GM18502 (cell line): ENCODE measurements around the gene CASP10.
A peak's percentile ranks its signal among the peaks of the same experiment; 100 is the strongest.

Source experiments
- ATAC-seq: cut with Tn5 transposase; IDR thresholded peaks from one replicate; pipeline ENCODE4 v1.9.1; 2021; ENCODE audit warnings: mild to moderate bottlenecking; ENCODE audit not compliant: unreplicated experiment, poor library complexity

CASP10 gene

DNA sequence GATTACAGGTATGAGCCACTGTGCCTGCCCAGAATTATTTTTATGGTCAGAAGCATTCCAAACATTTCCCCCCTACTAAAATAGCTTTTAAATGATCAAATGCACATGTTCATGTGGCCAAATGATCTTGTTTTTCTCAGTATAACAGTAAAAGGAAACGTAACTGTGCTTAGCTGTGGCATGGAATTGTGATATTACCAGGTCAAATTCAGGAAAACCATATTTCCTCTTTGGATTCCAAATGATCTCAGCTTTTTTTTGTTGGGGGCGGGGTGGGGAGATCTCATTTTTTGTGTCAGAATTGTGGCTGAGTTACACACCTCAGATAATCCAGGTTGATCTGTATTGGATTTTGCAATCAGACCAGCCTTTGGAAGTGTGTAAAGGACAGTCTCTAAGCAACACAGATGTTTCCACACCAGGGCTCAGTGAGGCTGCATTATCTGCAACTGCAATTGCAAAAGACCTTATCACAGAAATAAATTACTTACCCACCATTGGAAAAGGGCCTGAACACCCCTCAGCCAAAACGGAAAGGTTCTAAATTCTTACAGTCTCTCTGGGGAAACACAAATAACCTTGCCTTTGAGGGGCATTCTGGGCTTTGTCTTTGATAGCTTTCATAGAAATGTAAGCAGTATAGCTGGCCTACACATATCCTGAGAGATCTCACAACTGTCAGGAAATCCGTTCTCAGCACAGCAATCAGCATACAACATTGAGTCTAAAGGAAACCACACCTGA is 8.4 kb downstream of the CASP10 start:
- peak; percentile 51 for ATAC-seq

DNA sequence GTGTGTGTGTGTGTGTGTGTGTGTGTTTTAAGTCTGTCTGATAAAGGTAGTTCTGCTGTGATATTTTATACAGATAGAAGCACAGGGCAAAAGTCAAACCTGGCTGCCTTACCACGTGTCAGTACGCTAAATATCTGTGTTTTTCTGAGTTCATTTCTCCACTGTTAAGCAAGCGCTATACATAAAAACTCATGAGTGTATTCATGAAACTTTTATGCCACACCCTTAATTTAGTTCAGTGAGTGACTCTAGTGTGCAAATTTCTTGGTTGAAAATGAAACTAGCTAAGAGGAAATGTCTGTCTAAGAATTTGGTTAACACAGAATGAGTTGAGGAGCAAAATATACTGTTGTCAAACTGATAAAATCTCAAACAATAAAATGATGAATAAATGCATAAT is 11.2 kb downstream of the CASP10 start:
- peak; percentile 95 for ATAC-seq

DNA sequence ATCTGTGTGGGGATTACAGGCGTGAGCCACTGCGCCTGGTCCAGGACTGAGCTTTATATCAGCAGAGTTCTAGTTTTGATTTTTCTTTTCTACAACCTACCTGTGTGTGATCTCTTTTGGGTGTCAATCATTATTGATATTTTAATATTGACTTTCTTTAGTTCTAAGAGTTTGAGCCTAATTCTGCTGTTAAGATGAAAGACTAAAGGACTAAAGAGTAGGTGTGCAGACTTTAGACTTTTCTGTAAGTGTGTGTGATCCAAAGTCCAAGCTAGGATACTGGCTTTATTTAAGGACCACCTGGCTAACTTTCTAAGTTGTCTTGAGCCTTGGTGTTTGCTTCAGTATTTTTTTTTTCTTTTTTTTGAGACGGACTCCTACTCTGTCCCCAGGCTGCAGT is 12.4 kb downstream of the CASP10 start:
- ATAC-seq: no peak

DNA sequence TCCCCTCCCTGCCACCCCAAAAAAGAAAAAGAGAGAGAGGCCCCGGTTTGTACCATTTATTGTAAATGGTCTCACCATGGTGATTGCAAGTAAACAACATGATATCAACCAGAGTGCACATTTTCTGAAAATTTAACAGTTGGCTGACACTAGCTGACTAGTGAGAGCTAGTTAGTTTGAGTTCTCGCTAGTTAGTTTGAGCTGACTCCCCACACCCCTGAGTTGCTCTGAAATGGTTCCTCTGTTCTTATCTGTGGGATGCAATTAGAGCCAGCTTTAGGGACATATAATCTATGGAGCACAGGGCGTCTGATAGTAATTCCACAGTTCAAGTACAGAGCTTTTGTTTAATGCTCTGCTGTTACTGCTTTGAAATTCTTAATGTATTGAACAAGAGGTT is 13.1 kb downstream of the CASP10 start:
- no peak for ATAC-seq

DNA sequence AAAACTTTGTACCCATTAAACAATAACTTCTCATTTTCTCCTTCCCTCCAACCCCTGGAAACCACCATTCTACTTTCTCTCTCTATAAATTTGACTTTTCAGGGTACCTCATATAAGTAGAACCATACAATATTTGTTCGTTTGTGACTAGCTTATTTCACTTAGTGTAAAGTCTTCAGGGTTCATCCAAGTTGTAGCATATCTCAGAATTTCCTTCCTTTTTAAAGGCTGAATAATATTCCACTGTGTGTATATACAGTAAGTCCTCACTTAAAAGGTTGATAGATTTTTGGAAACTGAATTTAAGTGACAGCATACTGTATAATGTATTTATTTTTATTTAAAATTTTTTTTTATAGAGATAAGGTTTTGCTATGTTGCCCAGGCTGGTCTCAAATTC is 13.9 kb downstream of the CASP10 start:
- ATAC-seq: no peak

DNA sequence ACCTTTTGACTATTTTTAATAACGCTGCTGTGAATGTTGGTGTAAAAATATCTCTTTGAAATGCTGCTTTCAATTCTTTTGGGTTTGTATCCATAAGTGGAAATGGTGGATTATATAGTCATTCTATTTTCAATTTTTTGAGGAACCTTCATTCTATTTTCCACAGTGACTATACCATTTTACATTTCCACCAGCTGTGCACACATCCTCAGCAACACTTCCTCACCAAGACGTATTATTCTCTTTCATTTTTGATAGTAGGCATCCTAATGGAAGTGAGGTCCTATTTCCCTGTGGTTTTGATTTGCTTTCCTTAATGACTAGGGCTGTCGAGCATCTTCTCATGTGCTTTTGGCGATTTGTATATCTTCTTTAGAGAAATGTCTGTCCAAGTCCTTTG is 14.8 kb downstream of the CASP10 start:
- ATAC-seq: no peak

DNA sequence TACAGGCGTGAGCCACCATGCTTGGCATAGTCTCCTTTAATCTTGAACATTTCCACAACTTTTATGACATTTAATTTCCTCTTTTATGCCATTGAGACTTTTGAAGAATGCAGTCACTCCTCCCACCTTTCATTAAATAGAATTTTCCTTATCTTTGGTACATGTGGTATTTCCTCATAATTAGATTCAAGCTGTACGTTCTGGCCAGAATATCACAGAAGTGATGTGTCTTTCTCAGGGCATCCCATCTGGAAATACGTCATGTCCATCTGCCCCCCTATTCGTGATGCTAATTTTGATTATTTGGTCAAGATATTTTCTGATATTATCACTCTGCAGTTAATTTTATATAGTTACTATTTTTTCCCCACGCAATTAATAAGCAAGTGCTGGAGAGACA is 16.9 kb downstream of the CASP10 start:
- ATAC-seq: no peak

DNA sequence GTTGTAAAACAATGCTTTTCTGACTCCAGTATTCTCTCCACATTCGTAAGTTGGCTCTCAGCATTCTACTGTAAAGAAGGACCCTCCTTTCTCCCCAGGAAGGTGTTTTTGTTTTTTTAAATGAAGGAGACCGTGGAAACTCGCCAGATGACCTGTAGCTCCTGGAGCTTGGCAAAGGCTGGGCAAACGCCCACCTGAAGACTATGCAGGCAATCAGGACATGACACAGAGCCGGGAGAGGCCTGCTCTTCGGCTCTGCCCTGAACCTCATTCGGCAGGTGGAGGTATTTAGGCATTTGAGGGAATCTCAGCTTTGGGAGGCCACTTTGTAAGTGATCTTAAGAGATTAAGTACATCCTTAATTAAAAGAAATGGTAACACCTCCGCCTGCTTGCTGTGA is 17.4 kb downstream of the CASP10 start:
- ATAC-seq: no peak

DNA sequence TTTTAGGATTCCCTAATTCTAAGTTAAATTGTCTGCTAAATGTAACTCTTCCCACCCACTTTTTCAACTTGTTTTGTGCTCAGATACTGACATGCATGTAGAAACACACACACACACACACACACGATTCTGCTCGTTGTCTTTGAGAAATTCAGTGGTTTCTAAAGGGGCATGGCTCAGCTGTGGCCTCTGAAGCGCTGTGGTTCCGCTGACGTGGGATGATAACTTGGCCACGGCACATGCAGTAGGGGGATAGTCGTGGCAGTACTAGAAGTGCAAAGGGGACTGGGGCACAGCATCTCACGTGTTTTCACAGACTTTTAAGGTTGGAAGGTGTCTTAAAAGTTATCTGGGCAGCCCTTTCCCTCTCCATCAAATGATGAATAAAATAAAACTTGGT is 18.4 kb downstream of the CASP10 start:
- ATAC-seq: no peak

DNA sequence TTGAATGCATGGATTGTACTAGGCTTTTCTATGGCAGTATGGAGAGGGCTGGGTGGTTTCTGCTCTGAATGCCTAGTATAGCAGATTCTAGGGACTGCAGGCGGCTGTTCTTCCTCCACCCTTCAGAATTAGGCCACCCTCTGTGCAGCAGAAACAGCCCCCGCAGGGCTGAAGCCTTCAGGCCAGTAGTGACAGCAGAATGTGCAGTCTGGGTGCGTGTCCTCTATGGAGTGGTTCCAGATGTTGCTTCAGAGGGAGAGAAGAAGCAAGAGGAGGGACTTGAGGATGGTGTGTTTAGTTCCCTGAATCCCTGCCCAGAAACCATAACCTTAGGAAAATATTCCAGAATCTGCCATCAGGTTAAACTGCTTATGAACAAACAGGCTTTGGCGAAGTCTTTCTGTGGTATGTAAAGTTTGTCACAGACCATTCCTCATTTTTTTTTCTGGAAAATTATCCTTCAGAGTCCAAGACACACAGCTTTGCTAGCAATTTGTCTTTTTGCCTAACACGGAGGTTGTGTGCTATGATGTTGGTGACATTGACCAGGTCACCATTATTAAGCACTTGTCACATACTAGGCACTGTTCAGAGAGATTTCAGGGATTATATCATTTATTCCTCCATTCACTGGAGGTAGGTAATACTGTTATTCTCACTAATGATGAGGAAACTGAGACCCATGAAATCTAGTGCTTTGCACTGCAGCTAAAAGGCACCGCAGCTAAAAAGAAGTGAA is 21.1 kb downstream of the CASP10 start:
- no peak for ATAC-seq

DNA sequence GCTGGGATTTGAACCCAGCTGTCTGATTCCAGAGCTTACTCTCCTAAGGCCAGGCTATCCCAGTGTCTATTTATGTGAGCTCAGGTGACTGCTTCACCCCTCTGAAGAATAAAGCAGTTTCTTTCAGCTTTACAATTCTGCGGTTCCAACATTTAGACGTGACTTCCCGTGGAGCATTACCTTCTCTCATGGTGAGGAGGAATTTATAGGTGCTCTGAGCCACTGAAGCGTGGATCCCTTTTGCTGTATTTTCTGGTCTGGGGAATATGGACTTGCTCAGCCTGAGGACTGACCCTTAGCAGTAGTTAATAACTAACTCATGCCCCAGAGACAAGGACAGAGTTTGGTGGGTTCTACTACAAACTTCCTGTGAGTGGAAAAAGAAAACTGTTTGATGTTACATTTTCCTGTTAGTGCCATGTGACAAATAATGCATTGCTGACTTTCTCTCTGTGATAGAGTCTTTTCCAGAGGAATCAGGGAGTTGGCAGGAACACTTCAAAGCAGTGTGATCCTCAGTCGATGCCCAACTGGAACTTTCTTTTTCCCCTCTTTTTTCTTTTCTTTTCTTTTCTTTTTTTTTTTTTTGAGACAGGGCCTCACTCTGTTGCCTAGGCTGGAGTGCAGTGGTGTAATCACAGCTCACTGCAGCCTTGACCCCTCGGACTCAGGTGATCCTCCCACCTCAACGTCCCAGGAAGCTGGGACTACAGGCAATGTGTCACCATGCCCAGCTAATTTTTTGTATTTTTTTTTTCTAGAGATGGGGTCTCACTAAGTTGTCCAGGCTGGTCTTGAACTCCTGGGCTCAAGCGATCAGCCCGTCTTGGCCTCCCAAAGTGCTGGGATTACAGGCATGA is 21.9 kb downstream of the CASP10 start:
- no peak for ATAC-seq

DNA sequence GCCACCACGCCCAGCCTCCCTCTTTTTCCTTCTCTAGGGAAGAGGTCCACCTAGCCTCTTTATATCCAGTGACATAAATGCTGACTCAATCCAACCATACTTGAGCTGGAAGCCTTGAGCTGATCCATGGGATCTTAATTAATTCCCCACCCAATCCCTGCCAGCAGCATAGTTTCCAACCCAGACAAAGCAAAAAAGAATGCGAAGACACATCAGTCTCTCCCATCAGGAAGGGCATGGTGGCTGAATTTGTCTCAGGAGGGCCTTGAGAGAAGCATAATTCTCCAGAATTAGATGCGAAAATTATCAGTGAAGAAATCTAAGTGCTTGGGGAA is 22.5 kb downstream of the CASP10 start:
- no peak for ATAC-seq

DNA sequence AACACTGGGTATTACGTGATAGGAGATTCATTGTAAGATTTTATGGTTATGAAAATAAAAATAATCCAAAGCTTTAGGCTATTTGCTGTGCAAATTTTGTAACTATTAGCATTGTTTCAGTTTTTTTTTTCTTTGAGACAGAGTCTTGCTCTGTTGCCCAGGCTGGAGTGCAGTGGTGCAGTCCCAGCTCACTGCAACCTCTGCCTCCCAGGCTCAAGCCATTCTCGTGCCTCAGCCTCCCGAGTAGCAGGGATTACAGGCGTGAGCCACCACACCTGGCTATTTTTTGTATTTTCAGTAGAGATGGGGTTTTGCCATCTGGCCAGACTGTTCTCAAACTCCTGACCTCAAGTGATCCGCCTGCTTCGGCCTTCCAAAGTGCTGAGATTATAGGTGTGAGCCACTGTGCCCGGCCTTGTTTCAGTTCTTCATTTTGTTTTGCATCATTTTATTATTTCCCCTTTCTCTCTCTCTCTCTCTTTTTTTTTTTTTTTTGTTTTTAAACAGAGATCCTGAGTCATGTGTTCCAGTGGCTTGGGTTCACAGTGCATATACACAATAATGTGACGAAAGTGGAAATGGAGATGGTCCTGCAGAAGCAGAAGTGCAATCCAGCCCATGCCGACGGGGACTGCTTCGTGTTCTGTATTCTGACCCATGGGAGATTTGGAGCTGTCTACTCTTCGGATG is 25.8 kb downstream of the CASP10 start:
- peak; percentile 79 for ATAC-seq

DNA sequence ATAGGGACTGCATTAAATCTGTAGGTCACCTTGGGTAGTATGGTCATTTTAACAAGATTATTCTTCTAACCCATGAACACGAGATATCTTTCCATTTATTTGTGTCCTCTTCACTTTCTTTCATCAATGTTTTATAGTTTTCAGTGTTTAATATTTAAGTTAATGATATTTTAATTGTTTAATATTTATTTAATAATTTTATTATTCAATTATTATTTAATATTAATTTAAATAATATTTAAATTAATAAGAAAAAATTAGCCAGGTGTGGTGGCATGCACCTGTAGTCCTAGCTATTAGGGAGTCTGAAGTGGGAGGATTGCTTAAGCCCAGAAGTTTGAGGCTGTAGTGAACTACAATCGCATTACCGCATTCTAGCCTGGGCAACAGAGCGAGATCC is 33.0 kb downstream of the CASP10 start:
- no peak for ATAC-seq

DNA sequence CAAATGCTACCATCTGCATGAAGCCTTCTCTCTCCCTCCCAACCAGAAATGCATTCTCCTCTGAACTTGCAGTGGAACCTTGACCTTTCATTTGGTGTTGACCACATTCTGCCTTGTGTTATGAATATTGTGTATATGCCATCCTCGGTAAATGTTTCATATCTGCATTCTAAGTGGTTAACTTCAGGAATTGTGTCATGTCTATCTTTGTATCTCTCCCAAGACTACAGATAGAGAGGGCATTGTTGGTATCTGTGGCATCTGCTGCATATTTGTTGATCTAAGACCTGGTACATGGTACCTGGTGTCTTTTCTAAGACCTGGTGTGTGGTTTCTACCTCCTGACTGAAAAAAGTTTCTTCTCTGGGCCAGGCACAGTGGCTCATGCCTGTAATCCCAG is 34.0 kb downstream of the CASP10 start:
- ATAC-seq: no peak

DNA sequence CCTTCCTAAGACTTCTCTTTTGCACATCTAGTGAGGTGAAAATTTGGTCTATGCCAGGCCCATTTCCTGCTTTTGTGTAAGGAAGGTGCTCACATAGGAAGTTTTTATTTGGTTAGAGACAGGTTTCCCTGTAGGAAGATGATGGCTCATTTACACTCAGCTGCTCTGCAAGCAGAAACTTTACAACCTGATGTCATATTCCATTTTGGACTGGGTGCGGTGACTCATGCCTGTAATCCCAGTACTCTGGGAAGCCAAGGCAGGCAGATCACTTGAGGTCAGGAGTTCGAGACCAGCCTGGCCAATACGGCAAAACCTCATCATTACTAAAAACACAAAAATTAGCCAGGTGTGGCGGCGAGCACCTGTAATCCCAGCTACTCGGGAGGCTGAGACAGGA is 35.8 kb downstream of the CASP10 start:
- no peak for ATAC-seq

DNA sequence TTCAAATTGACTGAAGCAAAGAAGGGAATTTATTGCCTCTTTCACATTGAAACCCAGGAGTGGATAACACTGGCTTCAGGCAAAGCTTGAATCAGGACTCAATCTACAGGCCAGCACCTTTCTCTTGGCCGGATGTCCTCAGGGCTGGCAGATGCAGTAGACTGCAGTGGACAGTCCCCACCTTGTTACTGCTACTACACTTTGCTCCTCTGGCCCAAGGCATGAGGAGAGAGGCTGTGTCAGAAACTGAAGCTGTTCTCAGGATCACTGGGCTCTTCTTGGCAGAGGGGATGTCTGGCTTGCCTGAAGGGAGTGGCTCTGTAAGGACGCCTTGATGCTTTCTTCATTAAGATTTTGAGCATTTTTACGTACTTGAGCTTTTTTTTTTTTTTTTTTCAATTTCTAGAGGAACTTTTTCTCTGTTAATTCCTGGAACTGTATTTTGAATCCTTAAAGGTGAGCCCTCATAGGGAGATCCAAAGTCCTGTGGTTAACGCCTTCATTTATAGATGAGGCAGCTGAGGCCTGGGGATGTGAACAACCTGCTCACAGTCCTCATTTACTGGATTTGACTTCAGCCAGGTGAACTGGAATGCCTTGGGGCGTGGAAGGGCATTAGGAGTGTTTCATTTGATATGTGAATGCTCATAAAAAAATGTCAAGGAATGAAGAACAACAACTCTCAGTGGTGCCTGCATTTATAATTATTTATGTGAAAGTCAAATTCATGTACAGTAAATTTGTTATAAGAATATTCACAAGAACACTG is 36.6 kb downstream of the CASP10 start:
- no peak for ATAC-seq

DNA sequence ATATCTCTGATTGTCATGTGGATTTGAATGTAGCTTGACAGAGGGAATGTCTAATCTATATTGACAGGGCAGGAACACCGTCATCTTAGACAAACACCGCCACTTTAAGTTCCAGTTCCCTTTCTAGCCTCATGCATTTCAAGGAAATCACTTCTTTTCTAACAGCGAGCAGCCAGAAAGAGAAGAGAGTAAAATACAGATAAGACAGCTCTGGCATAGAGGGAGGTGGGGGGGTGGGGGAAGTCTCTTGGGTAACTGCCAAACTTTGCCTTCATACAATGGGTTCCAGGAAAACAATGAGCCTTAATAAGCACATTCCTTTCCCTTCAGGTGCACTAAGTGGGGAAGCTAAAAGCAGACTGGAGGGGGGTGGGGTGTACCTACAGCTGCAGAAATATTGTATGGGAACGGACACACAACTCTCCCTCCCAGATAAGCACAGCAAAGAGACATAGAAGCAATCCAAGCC is 37.2 kb downstream of the CASP10 start:
- no peak for ATAC-seq

DNA sequence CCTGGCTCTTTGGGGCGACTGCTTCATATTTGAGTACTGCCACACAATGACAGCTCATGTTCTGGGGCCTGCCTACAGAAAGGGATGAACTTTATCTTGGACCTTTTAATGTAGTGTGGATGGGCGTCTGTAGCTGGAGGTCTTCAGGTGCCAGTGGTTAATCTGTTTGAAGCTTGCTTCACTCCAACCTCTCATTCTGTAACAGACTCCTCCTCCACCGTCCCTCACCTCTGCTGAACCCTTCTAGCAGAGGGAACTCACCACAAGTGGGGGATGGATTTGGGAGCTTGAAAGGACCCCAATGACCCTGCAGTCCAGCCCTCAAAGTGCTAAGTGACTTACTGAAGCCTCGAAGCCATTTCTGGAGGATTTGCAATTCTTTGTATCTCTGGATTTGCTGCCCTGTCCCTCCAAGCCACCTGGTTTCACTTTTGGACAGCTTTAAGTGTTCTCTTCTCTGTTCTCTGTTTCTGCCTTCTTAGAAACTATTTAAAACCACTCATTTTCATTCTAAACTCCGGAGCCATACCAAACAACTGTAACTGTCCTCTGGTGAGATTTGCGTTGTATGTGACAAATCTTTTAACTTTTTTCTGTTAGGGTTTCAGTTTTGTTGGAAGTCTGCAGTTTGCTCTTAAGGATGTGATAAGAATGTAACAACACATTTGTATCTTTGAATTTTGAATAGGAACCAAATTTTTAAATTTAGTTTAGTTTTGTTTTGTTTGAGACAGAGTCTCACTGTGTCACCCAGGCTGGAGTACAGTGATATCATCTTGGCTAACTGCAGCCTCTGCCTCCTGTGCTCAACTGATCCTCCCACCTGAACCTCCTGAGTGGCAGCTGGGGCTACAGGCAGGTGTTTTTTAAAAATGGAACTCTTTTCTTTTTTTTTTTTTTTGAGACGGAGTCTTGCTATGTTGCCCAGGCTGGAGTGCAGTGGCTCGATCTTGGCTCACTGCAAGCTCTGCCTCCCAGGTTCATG is 40.4 kb downstream of the CASP10 start:
- peak; percentile 93 for ATAC-seq
